Dedifferentiated amniotic fluid mesenchymal stem cell (primary cell): ENCODE results near the gene GNAS-AS1.

Experiments
- DNase-seq: peaks from one replicate; pipeline ENCODE4 v3.0.0-alpha.2; 2016; ENCODE audit errors: extremely low spot score

Gene GNAS-AS1

DNA sequence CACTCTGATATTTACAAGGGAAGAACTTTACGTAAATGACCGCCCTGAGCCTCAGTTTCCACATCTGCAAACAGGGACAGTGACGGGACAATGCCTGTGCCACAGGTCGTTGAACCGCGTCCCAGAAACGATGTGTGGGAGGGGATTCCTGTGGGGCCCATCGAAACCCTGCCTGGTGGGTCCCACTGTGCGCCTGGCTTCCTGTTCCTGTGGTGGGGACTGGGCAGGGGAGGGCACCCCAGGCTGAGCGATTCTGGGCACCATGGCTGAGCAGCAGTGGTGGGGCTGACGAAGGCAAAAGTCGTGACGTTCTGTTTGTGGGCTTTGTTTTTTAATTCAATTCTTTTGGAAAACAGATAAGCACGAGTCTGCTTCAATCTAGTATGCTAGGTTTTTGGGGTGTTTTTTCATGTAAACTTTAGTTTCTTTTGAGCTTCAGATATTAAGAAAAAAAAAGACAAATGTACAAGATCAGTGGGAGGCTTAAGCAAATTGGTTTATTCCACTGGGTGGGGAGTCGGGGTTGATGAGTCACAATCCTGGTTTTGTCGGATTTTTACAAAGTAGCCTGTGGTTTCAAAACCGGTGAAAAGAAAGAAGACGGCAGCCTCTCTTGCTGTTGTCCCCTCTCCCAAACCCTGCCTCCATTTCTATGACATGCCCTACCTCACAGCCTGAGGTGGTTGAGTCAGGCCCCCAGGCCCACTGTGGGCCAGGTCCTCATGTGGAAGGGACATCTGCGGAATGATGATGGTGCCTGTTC is 40.4 kb downstream of the GNAS-AS1 start:
- DNase-seq: no peak

- DNase-seq: no peak
Observed at GRCh38 chr20:58808271-58809046, 42.2 kb downstream of the GNAS-AS1 start.

DNA sequence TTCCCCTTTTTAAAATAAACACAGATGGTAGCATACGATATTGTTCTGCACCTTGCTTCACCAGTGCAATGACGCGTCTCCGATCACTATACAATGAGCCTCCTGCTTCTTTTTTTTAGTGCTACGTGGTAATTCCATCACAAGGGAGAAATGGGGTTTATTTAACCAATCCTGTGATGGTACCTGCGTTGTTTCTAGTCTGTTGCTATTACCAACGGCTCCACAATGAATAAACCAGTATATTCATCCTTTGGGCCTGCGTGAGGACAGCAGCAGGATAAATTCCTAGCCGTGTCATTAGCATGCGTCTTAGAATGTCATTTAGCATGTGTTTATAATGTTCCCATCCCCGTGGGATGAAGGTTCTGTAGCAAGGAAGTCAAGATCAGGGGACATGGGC is 42.9 kb downstream of the GNAS-AS1 start:
- DNase-seq: no peak

GRCh38 chr20:58803533-58803932 is 47.2 kb downstream of the GNAS-AS1 start:
- no peak for DNase-seq

- DNase-seq: no peak
Observed at GRCh38 chr20:58802061-58802460, 48.6 kb downstream of the GNAS-AS1 start.

- DNase-seq: no peak
Observed at GRCh38 chr20:58800134-58800871, 50.4 kb downstream of the GNAS-AS1 start.

- DNase-seq: no peak
Observed at GRCh38 chr20:58797371-58798338, 53.0 kb downstream of the GNAS-AS1 start.

GRCh38 chr20:58795923-58796245 is 54.8 kb downstream of the GNAS-AS1 start:
- DNase-seq: no peak

GRCh38 chr20:58795181-58795922 is 55.4 kb downstream of the GNAS-AS1 start:
- DNase-seq: no peak

- DNase-seq: no peak
Observed at GRCh38 chr20:58794510-58795180, 56.1 kb downstream of the GNAS-AS1 start.

DNA sequence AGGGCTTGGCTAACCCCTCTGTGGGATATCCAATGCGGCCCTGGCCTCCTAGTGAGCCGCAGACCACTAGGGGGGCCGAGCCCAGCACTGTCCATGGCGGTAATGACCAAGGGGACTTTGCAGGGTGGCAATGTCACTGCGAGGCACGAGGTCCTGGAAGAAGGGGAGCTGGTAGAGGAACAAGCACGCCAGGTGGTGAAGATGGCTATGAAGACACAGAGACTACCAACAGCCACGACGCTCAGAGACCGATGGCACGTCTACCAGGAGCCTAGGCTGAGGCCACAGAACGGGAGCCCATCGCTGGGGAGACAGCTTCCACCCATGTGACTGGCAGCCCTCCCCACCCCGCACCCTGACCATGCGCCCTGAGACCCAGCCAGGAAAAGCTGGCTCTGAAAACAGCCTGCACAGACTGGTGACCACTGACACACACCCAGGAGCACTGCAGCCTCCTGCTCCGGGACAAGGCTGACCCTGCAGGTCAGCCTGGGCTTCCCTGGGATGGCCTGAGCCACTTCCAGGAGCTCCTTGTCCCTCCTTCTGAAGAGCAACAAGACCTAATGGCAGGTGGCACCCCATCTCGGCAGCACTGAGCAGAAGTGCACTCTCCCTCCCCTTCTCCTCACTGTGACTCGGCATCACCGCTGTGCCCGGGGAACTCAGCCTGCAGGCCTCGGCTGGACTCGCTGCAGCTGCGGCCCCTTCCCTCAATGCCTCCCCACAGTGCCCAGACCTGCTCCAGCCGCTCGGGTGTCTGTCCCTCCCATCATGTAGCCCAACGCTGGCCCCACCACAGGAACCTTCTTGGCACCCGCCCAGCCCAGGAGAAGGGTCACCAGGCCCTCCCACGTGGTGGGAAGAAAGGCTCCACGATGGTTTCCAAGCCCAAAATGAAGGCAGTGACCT is 56.9 kb downstream of the GNAS-AS1 start:
- DNase-seq: no peak

GRCh38 chr20:58792426-58792825 is 58.3 kb downstream of the GNAS-AS1 start:
- no peak for DNase-seq

GRCh38 chr20:58791286-58791685 is 59.4 kb downstream of the GNAS-AS1 start:
- no peak for DNase-seq

GRCh38 chr20:58790454-58790853 is 60.2 kb downstream of the GNAS-AS1 start:
- DNase-seq: no peak

- no peak for DNase-seq
Observed at GRCh38 chr20:58788896-58789544, 61.7 kb downstream of the GNAS-AS1 start.

GRCh38 chr20:58787211-58788005 is 63.3 kb downstream of the GNAS-AS1 start:
- DNase-seq: no peak

DNA sequence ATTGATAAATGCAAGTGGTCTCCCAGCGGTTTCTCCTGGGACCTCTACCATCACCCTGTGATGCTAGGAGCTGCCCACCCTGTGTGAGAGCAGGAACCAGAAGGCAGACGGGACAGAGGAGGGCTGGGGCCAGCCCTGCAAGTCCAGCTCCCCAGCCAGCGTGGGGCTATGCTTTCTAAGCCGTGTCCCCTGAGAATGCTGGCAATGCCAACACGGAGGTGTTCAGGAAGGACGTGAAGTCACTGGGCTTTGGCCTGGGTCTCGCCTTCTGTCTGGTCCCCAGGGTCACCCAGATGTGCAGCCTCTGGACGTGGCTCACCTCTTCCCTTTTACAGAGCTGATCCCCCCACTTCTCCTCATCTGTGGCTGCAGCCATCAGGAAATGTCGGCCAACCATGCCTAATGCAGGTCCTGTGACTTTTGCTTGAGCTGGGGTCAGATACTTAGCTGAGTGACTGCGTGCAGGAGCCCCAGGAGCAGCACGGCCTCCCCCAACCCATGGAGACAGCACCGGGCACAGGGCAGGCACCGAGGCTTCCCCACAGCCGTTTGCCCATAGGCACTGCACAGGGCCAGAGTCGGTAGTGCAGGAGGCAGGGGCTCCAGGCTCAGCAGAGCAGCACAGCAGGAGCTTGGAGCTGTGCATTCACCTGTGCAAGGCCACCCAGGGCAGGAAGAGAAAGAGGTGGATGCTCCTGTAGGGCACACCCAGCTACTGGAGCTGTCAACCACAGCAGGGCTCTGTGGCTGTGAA is 66.2 kb downstream of the GNAS-AS1 start:
- no peak for DNase-seq
